Ascending aorta (tissue), 2 donors: ENCODE data around the gene MCOLN1. TPM values are rescaled to one million over a fixed set of nuclear protein-coding genes. Genes with fewer than 3 reads are reported as not detected.

ENCODE experiments used
- DNase-seq, 2 donors: peaks; one replicate each; pipeline ENCODE4 v3.0.0-alpha.2; 2019; ENCODE audit warnings: low spot score in 2 of 2
- H3K27ac ChIP-seq, 2 donors: fragments of 200-600 bp; sonication (generic); one replicate each; pipeline ENCODE4 v1.5.1; 2016 to 2017; ENCODE audit warnings: mild to moderate bottlenecking in 1 of 2
- H3K27me3 ChIP-seq: fragments of 200-600 bp; sonication (generic); one replicate; pipeline ENCODE4 v1.5.1; 2017
- H3K36me3 ChIP-seq, 2 donors: fragments of 200-600 bp; sonication (generic); one replicate each; pipeline ENCODE4 v1.5.1; 2016
- H3K4me1 ChIP-seq, 2 donors: fragments of 200-600 bp; sonication (generic); one replicate each; pipeline ENCODE4 v1.5.1; 2016 to 2017; ENCODE audit warnings: mild to moderate bottlenecking in 1 of 2
- H3K4me3 ChIP-seq, 2 donors: fragments of 200-600 bp; sonication (generic); one replicate each; pipeline ENCODE4 v1.5.1; 2016 to 2017; ENCODE audit warnings: mild to moderate bottlenecking in 1 of 2
- H3K9me3 ChIP-seq, 2 donors: fragments of 200-600 bp; sonication (generic); one replicate each; pipeline ENCODE4 v1.5.1; 2016
- CTCF ChIP-seq, 3 experiments: fragments of 200-600 bp in 2 of 3; fragments of 450-650 bp in 1 of 3; sonication (generic) in 2 of 3; IDR thresholded peaks; one replicate each; pipeline ENCODE4 v1.5.1; 2016 to 2019; ENCODE audit warnings: antibody characterized with exemption in 3 of 3, mild to moderate bottlenecking in 1 of 3, moderate library complexity in 1 of 3
- intact Hi-C: fragments of 100-400 bp; cut with DNase I; formaldehyde crosslinking; loops from one replicate; pipeline ENCODE4 v1.15.1; 2023
- total RNA-seq: library from RNA; depleted of rRNA; stranded (reverse); fragments of >200 nt; gene quantifications from one replicate; pipeline ENCODE4 v1.1.0, GENCODE V29; 2016

The MCOLN1 gene
- total RNA-seq, 1 donor from 2014 or later = 11.9 TPM

GRCh38 chr19:7556696-7557315, 34.4 kb downstream of the MCOLN1 start:
- no peak for DNase-seq
- TF ChIP-seq CTCF (IDR thresholded peaks at IDR 0.05) = no peak

GRCh38 chr19:7558667-7559066, 36.2 kb downstream of the MCOLN1 start:
- no peak overlapping the region for H3K27ac ChIP-seq
- peaks cover 78 to 81% of the 10 kb centered on the region in 2 donors for H3K36me3 ChIP-seq
- no peak for TF ChIP-seq CTCF (IDR thresholded peaks at IDR 0.05)

More at GRCh38 chr19:7556696-7557315, 34.4 kb downstream of the MCOLN1 start:
- intact Hi-C loops = no loop called here
- H3K9me3 ChIP-seq = no peaks in the 10 kb centered on the region
- H3K4me1 ChIP-seq = no peaks in the 10 kb centered on the region
- no peak overlapping the region for H3K4me3 ChIP-seq
- peaks cover 86 to 89% of the 10 kb centered on the region in 2 donors for H3K36me3 ChIP-seq
- no peaks in the 10 kb centered on the region for H3K27me3 ChIP-seq
- no peak overlapping the region for H3K27ac ChIP-seq

GRCh38 chr19:7559102-7559501, 36.7 kb downstream of the MCOLN1 start:
- H3K27me3 ChIP-seq = no peaks in the 10 kb centered on the region

More at GRCh38 chr19:7558667-7559066, 36.2 kb downstream of the MCOLN1 start:
- Histone ChIP-seq H3K27me3 (no peaks in the 10 kb centered on the region), H3K4me1 (no peaks in the 10 kb centered on the region), H3K4me3 (no peak overlapping the region), H3K9me3 (no peaks in the 10 kb centered on the region)
- intact Hi-C loops = no loop called here
- no peak for DNase-seq

GRCh38 chr19:7560255-7560654, 37.8 kb downstream of the MCOLN1 start:
- no peak for DNase-seq
- H3K27me3 ChIP-seq = no peaks in the 10 kb centered on the region
- intact Hi-C loops = no loop called here
- H3K4me3 ChIP-seq = no peak overlapping the region
- H3K4me1 ChIP-seq = no peaks in the 10 kb centered on the region
- no peak overlapping the region for H3K27ac ChIP-seq
- no peak for TF ChIP-seq CTCF (IDR thresholded peaks at IDR 0.05)
- H3K36me3 ChIP-seq = peaks cover 64 to 71% of the 10 kb centered on the region in 2 donors
- H3K9me3 ChIP-seq = no peaks in the 10 kb centered on the region

More at GRCh38 chr19:7559102-7559501, 36.7 kb downstream of the MCOLN1 start:
- no peak for DNase-seq
- Histone ChIP-seq H3K36me3 (peaks cover 73 to 77% of the 10 kb centered on the region in 2 donors), H3K9me3 (no peaks in the 10 kb centered on the region), H3K4me1 (no peaks in the 10 kb centered on the region), H3K27ac (no peak overlapping the region), H3K4me3 (no peak overlapping the region)
- no peak for TF ChIP-seq CTCF (IDR thresholded peaks at IDR 0.05)
- intact Hi-C loops = no loop called here

- peaks cover 55 to 62% of the 10 kb centered on the region in 2 donors for H3K36me3 ChIP-seq
- no peak overlapping the region for H3K27ac ChIP-seq
- intact Hi-C loops = no loop called here
- no peak overlapping the region for H3K4me3 ChIP-seq
- DNase-seq = no peak
- H3K9me3 ChIP-seq = no peaks in the 10 kb centered on the region
- no peaks in the 10 kb centered on the region for H3K27me3 ChIP-seq
- H3K4me1 ChIP-seq = no peaks in the 10 kb centered on the region
- no peak for TF ChIP-seq CTCF (IDR thresholded peaks at IDR 0.05)
These were observed 38.9 kb downstream of the MCOLN1 start for GRCh38 chr19:7561325-7561724.
